GM12878 (cell line): ENCODE results near the gene MMP11. TPM values are rescaled to one million over a fixed set of nuclear protein-coding genes. Genes with fewer than 3 reads are reported as not detected.

ENCODE experiments used
- ATAC-seq: fragments of 200-7000 bp; cut with Tn5 transposase; 3 replicates; pipeline ENCODE4 v1.9.1; 2020; ENCODE audit warnings: mild to moderate bottlenecking, moderate library complexity
- BruUV-seq: library from RNA; stranded (reverse); fragments of 400-500 nt; replicated peaks from 2 replicates; lab custom pipeline; 2021; lab: Mats Ljungman, UMichigan
- CTCF ChIA-PET: fragments of 300-600 bp; sonication (Branson Sonifier 250); formaldehyde crosslinking; extraction: SDS; loops from one replicate; lab custom pipeline; 2021; ENCODE audit warnings: inconsistent platforms; lab: Yijun Ruan, JAX
- POLR2A ChIA-PET: fragments of 350-600 bp; formaldehyde crosslinking; extraction: SDS; loops from one replicate; lab custom pipeline; 2021; ENCODE audit warnings: inconsistent platforms; lab: Charles Lee
- RAD21 ChIA-PET: fragments of 300-600 bp; sonication (Branson Sonifier 250); formaldehyde crosslinking; loops from one replicate; lab custom pipeline; 2023; ENCODE audit warnings: antibody characterized with exemption; ENCODE audit not compliant: unreplicated experiment; lab: Charles Lee
- SMC1A ChIA-PET: fragments of 300-600 bp; sonication (Branson Sonifier 250); formaldehyde crosslinking; loops from one replicate; lab custom pipeline; 2023; ENCODE audit not compliant: unreplicated experiment, uncharacterized antibody; lab: Charles Lee
- DNase-seq: peaks from one replicate; pipeline ENCODE4 v3.0.0-alpha.2; 2011; ENCODE audit warnings: low read depth, low spot score
- FAIRE-seq: peaks from 3 replicates; lab custom pipeline; 2011; peaks lifted over from hg19 to GRCh38; lab: Jason Lieb, UNC
- H2AFZ ChIP-seq: 2 replicates; pipeline ENCODE4 v1.6.0; 2011; ENCODE audit warnings: low read depth, low read length, control low read depth; ENCODE audit not compliant: control insufficient read depth
- H3K27ac ChIP-seq: 2 replicates; pipeline ENCODE4 v1.5.1; 2011; ENCODE audit warnings: control low read depth; ENCODE audit not compliant: control insufficient read depth, insufficient read depth
- H3K27me3 ChIP-seq, 2 experiments: replicated peaks in 1 of 2; 2 replicates each; pipeline versions ENCODE4 v1.6.0 to v1.6.1; 2011; ENCODE audit warnings: low read length in 1 of 2; ENCODE audit not compliant: control insufficient read depth in 2 of 2, insufficient read depth in 2 of 2
- H3K36me3 ChIP-seq, 2 experiments: 2 replicates each; pipeline ENCODE4 v1.5.1; 2011; ENCODE audit warnings: low read length in 1 of 2; ENCODE audit not compliant: control insufficient read depth in 2 of 2, insufficient read depth in 2 of 2
- H3K4me1 ChIP-seq: 2 replicates; pipeline ENCODE4 v1.6.1; 2011; ENCODE audit warnings: mild to moderate bottlenecking, low read length, moderate library complexity, mixed read lengths; ENCODE audit not compliant: control insufficient read depth, insufficient read depth
- H3K4me2 ChIP-seq: 2 replicates; pipeline ENCODE4 v1.6.0; 2011; ENCODE audit warnings: control low read depth; ENCODE audit not compliant: control insufficient read depth, insufficient read depth
- H3K4me3 ChIP-seq: fragments of 200-600 bp; sonication (generic); 2 replicates; pipeline ENCODE4 v1.5.1; 2016
- H3K79me2 ChIP-seq: 2 replicates; pipeline ENCODE4 v1.6.0; 2011; ENCODE audit warnings: low read length; ENCODE audit not compliant: control insufficient read depth, insufficient read depth
- H3K9ac ChIP-seq: 2 replicates; pipeline ENCODE4 v1.8.0; 2011; ENCODE audit warnings: low read length, control low read depth, mixed read lengths; ENCODE audit not compliant: control insufficient read depth, insufficient read depth
- H3K9me3 ChIP-seq: replicated peaks from 3 replicates; pipeline ENCODE4 v1.5.1; 2011; ENCODE audit warnings: mild to moderate bottlenecking, low read length; ENCODE audit not compliant: control insufficient read depth, insufficient read depth
- H4K20me1 ChIP-seq: 2 replicates; pipeline ENCODE4 v1.6.0; 2011; ENCODE audit not compliant: control insufficient read depth, insufficient read depth
- POLR2A ChIP-seq: IDR thresholded peaks from 2 replicates; pipeline ENCODE4 v1.6.1; 2011; ENCODE audit warnings: low read depth, mild to moderate bottlenecking, low read length
- WGBS: methylation state at CpG from one replicate; pipeline ENCODE4 v1.1.6; 2016; ENCODE audit warnings: low lambda C conversion rate; ENCODE audit not compliant: insufficient replicate concordance, insufficient coverage; ENCODE audit errors: missing lambda C conversion rate; 5-methylcytosine and 5-hydroxymethylcytosine counted together
- in situ Hi-C: fragments of 300-500 bp; cut with MboI; formaldehyde crosslinking; loops from 9 replicates; pipeline ENCODE4 v1.14.3; 2018; ENCODE audit warnings: mixed read lengths
- intact Hi-C: fragments of 100-400 bp; cut with micrococcal nuclease; formaldehyde crosslinking; loops from one replicate; pipeline ENCODE4 v1.14.2; 2022; ENCODE audit not compliant: unreplicated experiment
- polyA plus RNA-seq, 11 experiments: library from polyadenylated mRNA; depleted of rRNA in 4 of 11; unstranded in 6 of 11; stranded (reverse) in 5 of 11; fragments of >200 nt; fragmentation: Nextera tagmentation in 4 of 11; fragmentation: Illumina TruSeq in 1 of 11; extraction: Ambion mirVana in 4 of 11; extraction: Trizol in 1 of 11; gene quantifications; 1 replicate in 1 of 11; 2 replicates in 10 of 11; pipeline versions ENCODE4 v1.2.1 to v1.2.3, GENCODE V29; 2011 to 2016; ENCODE audit warnings: inconsistent platforms in 2 of 11, missing spikeins in 2 of 11, low read depth in 1 of 11
- total RNA-seq, 4 experiments: library from RNA; depleted of rRNA in 3 of 4; stranded (reverse); fragments of >200 nt in 3 of 4; fragmentation: Illumina TruSeq in 1 of 4; extraction: Trizol in 1 of 4; gene quantifications; 2 replicates each; pipeline versions ENCODE4 v1.2.1 to v1.2.3, GENCODE V29; 2013 to 2021
- TF ChIP-seq, protein P1 (sequence below): fragments of 450-650 bp; formaldehyde crosslinking; IDR thresholded peaks from 2 replicates; pipeline ENCODE4 v1.5.0; 2022; ENCODE audit warnings: mild to moderate bottlenecking, missing genetic modification characterization

MMP11 gene
- total and polyA plus RNA-seq, 10 of the 15 experiments (the other 5 are each of a cell fraction or from before 2014, with no cell fraction given): 0.03 to 1.1 (median 0.31) TPM; not detected in 2

DNA sequence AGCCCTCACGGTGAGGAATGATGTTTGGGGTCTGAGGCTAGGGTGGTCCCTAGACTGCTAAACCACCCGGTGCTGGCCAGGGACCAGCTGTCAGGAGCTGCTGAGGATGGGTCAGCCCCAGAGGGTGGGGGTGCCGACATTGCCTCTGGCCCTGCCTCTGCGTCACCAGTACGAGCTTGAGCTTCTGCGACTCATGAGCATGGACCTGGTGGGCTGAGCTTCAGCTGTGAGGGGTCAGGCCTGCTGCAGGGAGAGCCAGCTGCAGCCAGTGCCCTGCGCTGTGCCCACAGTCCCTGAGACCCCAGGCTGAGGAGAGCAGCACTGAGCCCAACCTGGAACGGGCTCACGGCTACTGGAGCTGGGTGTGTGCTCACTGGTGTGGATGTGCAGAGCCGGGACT, 59.1 kb downstream of the MMP11 start:
- H3K9ac ChIP-seq: no peak overlapping the region
- no peak overlapping the region for H3K4me3 ChIP-seq
- CTCF ChIA-PET: interaction anchor here (0.5 to 1.2 kb wide), 3 partner anchors 20 to 64 kb away, joined by 3 read pairs; partner anchors contain the start of gene CHCHD10
- no peaks in the 10 kb centered on the region for H3K9me3 ChIP-seq
- no peak overlapping the region for H2AFZ ChIP-seq
- 94% methylated on average over 10 of the region's 10 CpGs for WGBS
- peak; percentile 32 for TF ChIP-seq POLR2A
- TF ChIP-seq, protein P1, sequence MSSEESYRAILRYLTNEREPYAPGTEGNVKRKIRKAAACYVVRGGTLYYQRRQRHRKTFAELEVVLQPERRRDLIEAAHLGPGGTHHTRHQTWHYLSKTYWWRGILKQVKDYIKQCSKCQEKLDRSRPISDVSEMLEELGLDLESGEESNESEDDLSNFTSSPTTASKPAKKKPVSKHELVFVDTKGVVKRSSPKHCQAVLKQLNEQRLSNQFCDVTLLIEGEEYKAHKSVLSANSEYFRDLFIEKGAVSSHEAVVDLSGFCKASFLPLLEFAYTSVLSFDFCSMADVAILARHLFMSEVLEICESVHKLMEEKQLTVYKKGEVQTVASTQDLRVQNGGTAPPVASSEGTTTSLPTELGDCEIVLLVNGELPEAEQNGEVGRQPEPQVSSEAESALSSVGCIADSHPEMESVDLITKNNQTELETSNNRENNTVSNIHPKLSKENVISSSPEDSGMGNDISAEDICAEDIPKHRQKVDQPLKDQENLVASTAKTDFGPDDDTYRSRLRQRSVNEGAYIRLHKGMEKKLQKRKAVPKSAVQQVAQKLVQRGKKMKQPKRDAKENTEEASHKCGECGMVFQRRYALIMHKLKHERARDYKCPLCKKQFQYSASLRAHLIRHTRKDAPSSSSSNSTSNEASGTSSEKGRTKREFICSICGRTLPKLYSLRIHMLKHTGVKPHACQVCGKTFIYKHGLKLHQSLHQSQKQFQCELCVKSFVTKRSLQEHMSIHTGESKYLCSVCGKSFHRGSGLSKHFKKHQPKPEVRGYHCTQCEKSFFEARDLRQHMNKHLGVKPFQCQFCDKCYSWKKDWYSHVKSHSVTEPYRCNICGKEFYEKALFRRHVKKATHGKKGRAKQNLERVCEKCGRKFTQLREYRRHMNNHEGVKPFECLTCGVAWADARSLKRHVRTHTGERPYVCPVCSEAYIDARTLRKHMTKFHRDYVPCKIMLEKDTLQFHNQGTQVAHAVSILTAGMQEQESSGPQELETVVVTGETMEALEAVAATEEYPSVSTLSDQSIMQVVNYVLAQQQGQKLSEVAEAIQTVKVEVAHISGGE (CRISPR knock-in tag): no peak
- RAD21 ChIA-PET: no interaction called here
- H3K27me3 ChIP-seq: no peaks in the 10 kb centered on the region
- in situ Hi-C loops (no loop called here), intact Hi-C loops (no loop called here)
- ATAC-seq (no peak), FAIRE-seq (no peak), DNase-seq (no peak)
- no TSS peak for BruUV-seq
- no peaks in the 10 kb centered on the region; the same call in 1 of the 2 replicates for H3K4me1 ChIP-seq
- POLR2A ChIA-PET: interaction anchor here (0.5 kb wide), 1 partner anchor 55 kb away, joined by 3 read pairs; no protein-coding TSS in a partner anchor
- H3K36me3 ChIP-seq: peaks cover 32 to 56% of the 10 kb centered on the region in 2 experiments
- SMC1A ChIA-PET: no interaction called here
- no peak overlapping the region for H3K4me2 ChIP-seq
- H4K20me1 ChIP-seq: peaks cover 2% of the 10 kb centered on the region; the same call in 1 of the 2 replicates
- H3K27ac ChIP-seq: no peak overlapping the region
- peaks cover 2% of the 10 kb centered on the region for H3K79me2 ChIP-seq
